Activated T-cell treated with anti-CD3 and anti-CD28 coated beads for 1 hour (primary cell): Measurements from ENCODE around the gene TMC1.

Source experiments
- DNase-seq: peaks from one replicate; pipeline ENCODE4 v3.0.0-alpha.2; 2020; ENCODE audit warnings: low read depth

TMC1 gene

GRCh38 chr9:72618811-72619210 lies 97.4 kb downstream of the TMC1 start:
- DNase-seq: no peak

GRCh38 chr9:72622186-72622585 lies 100.8 kb downstream of the TMC1 start:
- DNase-seq: no peak

- no peak for DNase-seq
These were observed 101.7 kb downstream of the TMC1 start for GRCh38 chr9:72623156-72623555.

- DNase-seq: no peak
These were observed 105.7 kb downstream of the TMC1 start for GRCh38 chr9:72627147-72627546.

- DNase-seq: no peak
These were observed 106.6 kb downstream of the TMC1 start for GRCh38 chr9:72627956-72628540.

- DNase-seq: no peak
These were observed 112.6 kb downstream of the TMC1 start for GRCh38 chr9:72633966-72634365.

GRCh38 chr9:72635197-72635596 lies 113.8 kb downstream of the TMC1 start:
- DNase-seq: no peak

GRCh38 chr9:72636621-72637020 lies 115.2 kb downstream of the TMC1 start:
- no peak for DNase-seq

GRCh38 chr9:72643651-72644050 lies 122.2 kb downstream of the TMC1 start:
- DNase-seq: no peak

GRCh38 chr9:72646061-72646460 lies 124.7 kb downstream of the TMC1 start:
- DNase-seq: no peak

- no peak for DNase-seq
These were observed 127.1 kb downstream of the TMC1 start for GRCh38 chr9:72648324-72649126.

- no peak for DNase-seq
These were observed 127.7 kb downstream of the TMC1 start for GRCh38 chr9:72649127-72649442.

- no peak for DNase-seq
These were observed 128.8 kb downstream of the TMC1 start for GRCh38 chr9:72650206-72650605.

GRCh38 chr9:72656021-72656420 lies 134.6 kb downstream of the TMC1 start:
- no peak for DNase-seq

GRCh38 chr9:72657023-72657422 lies 135.6 kb downstream of the TMC1 start:
- no peak for DNase-seq

- DNase-seq: no peak
These were observed 137.3 kb downstream of the TMC1 start for GRCh38 chr9:72658703-72659102.

- no peak for DNase-seq
These were observed 140.2 kb downstream of the TMC1 start for GRCh38 chr9:72661401-72662135.

- DNase-seq: no peak
These were observed 144.0 kb downstream of the TMC1 start for GRCh38 chr9:72665421-72665820.

GRCh38 chr9:72667181-72667580 lies 145.8 kb downstream of the TMC1 start:
- DNase-seq: no peak

- no peak for DNase-seq
These were observed 153.6 kb downstream of the TMC1 start for GRCh38 chr9:72674961-72675360.

- DNase-seq: no peak
These were observed 154.2 kb downstream of the TMC1 start for GRCh38 chr9:72675586-72675985.

- DNase-seq: no peak
These were observed 159.3 kb downstream of the TMC1 start for GRCh38 chr9:72680593-72681282.

- DNase-seq: no peak
These were observed 159.8 kb downstream of the TMC1 start for GRCh38 chr9:72681283-72681630.
